ENCODE data around the gene RALGPS1.

Gene RALGPS1

DNA sequence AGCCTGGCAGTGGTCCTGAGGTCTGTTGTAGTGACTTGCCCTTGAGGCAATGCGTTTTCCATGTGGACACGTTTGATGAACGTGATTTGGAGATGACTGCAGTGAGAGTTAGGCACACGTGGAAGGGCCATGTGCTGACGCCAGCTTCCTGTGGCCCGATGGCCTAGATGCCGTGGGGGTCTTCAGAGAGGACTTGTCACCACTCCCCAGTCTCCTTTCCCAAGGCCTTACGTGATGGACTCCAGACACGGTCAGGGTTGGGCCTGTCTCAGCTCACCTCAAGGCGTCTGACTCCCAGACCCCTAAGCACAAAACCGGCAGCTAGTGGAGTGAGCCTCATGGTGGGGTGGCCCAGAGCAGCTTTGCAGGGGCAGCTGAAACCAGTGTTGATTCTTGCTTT is 115.0 kb downstream of the RALGPS1 start:
- DNase-seq = no peak

- DNase-seq = no peak
These were observed 116.5 kb downstream of the RALGPS1 start for GRCh38 chr9:127030814-127031740.

- no peak for DNase-seq
These were observed 117.7 kb downstream of the RALGPS1 start for GRCh38 chr9:127032256-127032655.

DNA sequence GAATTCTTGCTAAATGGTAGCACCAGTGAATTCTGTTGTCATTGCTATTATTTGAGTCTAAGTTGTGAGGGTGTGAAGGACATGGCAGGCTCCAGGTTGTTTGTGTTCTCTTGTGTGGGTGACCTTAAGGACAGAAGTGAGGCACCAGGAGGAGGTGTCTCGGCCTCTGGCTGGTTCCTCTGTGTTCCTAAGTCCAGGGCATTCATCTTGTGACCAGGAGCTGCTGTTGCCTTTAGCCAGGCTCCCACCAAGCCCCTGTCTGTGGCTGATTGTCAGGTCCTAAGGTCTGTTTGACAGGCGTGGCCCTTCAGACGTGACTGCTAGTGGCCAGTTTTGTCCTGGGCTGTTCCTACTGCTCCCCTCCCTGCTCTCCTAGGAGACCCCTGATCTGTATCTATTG is 118.5 kb downstream of the RALGPS1 start:
- DNase-seq = no peak

DNA sequence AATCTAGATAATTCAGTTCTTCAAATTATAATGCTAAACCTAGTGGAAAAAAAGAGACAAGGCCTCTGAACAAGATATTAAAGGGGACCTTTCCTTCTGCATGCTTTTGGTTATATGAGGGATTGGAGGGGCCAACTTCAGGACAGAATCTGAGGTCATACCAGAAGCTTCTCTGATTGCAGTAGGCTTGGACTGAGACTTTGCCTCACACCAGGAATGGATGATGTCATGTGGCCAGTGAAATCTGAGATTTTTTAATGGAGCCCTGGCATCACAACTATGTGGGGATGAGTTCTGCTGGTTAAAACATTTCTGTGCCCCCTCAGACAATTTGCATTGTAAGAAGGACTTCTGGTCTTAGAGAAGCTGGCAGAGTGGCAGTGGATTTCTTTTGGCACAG is 119.2 kb downstream of the RALGPS1 start:
- DNase-seq = no peak

DNA sequence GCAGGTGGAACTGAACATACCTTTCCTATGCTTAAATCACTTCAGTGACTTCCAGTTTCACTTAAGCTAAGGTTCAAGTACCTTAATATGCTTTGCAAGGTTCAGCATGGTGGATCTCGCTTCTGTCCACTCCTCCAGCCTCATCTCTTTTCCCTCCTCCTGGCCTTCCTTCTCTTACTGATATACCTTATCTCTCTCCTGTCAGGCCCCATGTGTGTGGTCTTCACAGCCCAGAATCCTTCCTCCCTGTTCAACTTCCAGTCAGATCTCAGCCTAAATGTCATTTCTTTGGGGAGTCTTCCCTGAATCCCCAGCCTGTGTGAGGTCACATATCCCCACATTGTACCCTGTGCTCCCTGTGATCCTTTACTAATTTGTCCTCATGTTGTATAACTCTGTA is 120.1 kb downstream of the RALGPS1 start:
- no peak for DNase-seq

- no peak for DNase-seq
These were observed 120.8 kb downstream of the RALGPS1 start for GRCh38 chr9:127035423-127035822.

GRCh38 chr9:127035948-127036347 is 121.4 kb downstream of the RALGPS1 start:
- no peak for DNase-seq

DNA sequence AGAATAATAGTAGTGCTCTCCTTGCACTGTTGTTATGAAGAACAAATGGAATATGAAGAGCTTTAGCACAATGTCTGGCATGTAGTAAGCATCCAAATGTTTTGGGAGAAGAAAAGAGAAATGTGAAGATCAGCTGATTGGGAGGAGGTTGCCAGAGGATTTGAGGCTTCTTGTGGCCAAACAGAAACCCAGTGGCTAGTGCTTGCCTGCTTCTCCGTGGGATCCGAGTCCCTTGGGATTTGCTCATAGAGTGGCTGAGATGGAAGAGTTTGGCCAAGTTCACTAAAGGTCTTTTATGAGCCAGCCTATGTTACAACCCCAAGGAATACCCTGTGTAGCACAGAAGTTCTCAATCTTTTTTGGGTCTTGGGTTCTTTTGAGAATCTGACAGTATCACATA is 121.9 kb downstream of the RALGPS1 start:
- no peak for DNase-seq

- DNase-seq = no peak
These were observed 123.9 kb downstream of the RALGPS1 start for GRCh38 chr9:127038531-127038930.

GRCh38 chr9:127039492-127039891 is 124.9 kb downstream of the RALGPS1 start:
- DNase-seq = no peak

DNA sequence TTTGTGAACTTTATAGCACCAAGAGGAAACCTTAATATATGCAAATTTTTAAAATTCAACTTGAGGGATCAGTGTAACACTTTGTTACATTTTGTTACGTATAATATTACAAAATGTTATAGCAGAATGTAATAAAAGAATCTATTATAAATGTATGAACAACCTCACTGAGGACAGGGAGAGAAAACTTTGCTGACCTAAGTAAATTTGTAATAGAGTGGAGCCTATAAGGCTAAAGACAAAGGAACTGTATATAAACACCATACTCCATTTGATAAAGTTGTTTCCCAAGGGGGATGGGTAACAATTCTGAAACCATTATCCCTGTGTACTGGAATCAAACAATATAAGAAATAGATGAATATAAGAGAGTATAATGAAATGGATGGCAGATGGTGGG is 130.6 kb downstream of the RALGPS1 start:
- no peak for DNase-seq

- no peak for DNase-seq
These were observed 133.4 kb downstream of the RALGPS1 start for GRCh38 chr9:127047971-127048370.

DNA sequence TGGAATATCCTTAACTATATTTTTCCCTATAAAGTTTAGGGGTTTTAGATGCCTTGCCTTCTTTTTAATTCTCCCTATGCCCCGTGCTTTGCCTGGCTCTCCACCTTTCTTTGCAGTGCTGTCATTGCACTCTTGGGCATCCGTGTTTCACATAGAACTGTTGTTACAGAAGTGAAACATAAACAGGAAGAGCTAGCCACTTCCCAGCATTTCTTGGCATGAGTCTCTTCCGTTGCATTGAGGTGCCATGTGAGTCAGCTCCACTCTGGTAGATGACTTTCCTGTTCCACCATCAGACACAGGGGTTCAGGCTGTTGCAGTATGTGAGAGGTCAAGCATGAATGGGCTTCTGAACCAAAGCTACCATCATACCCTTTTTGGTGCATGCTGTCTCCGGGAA is 134.5 kb downstream of the RALGPS1 start:
- peak; percentile 11 for DNase-seq

GRCh38 chr9:127049581-127049980 is 135.0 kb downstream of the RALGPS1 start:
- no peak for DNase-seq

DNA sequence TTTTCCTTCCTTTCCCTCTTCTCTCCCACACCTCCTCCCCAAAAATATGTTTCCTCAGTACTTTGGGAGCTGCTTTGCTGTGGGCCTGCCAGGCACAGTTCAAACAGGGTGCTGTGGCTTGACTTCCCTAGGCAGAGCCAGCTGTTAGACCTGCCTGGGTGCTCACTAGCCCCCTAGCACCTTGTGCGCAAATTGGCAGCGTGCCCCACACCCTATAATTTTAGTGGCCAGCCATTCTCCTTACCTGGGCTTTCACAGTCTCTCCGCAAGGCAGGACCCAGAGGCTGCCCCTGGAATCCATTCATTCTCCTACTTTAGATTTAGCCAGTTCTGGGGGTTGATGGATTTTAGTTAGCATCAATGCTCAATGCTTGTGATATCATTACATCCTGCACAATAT is 135.6 kb downstream of the RALGPS1 start:
- DNase-seq = no peak

DNA sequence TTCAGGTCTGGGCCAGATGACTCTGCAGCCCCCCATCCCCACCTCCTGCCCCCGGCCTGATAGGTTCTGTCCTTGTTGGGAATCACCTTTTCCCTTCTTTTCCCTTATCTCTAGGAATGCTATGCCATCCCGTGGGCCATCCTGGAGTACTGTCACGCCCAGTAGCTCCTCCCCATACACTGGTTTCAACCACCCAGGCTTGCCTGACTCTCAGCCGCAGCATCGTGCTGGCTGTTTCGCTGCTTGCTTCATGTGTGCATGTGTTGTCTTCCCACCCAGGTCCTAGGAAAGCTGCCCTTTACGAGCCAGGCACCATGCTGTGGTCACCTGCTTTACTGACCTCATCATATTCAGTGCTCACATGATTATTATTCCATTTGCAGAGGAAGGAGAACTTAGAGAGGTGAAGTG is 136.0 kb downstream of the RALGPS1 start:
- no peak for DNase-seq

DNA sequence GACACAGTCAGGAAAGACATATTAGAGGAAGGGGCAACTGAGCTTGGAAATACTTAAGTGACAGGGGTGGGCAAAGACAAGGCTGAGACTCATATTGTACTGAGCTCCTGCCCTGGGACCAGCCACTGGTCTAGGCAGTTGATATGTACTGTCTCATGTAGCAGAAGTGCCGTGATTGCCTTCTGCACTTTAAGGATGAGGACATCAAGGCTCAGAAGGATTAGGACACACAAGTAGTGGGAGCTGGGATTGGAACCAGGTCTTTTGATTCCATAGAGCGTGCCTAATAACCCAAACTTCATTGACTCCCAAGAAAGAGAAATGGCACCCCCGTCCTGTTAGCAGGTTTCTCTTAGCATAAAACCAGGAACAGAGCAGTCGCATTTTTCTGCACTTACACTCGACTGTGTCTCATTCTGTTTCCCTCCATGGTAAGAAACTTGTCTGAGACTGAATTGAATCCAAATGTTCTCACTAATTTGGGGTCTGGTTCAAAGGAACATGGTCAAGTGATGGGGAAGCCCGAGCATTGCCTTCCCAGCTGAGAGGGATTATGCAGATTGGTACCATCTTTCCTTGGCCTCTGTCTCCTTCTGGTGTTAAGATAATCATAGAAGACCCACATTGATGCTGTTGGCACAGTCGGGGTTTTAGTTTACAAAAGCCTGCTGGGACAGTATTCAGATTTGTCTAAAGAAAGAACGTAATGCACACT is 137.5 kb downstream of the RALGPS1 start:
- no peak for DNase-seq

GRCh38 chr9:127053057-127053821 is 138.7 kb downstream of the RALGPS1 start:
- DNase-seq = no peak

- DNase-seq = no peak
These were observed 139.4 kb downstream of the RALGPS1 start for GRCh38 chr9:127053960-127054359.

GRCh38 chr9:127055745-127056402 is 141.3 kb downstream of the RALGPS1 start:
- no peak for DNase-seq

- DNase-seq = no peak
These were observed 141.9 kb downstream of the RALGPS1 start for GRCh38 chr9:127056446-127056845.
